Measurements from ENCODE around the gene FBN1.

FBN1 gene

DNA sequence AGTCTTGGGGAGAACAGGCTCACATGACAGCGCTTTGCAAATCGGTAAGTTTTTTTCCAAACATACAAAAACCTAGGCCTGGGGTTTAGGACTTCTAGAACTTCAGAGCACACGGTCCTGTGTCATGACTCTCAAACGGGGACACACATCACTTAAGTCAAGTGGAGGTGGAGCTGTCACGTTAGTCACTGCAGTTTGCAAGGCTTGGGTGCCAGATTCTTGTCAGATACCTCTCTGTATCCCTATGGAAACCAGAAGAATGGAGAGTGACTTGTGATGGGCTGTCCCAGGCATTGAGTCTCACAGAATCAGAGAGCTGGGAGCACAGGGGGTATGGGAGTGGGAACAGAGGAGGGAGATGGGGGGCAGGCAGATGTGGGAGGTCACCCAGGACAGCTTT is 249.5 kb downstream of the FBN1 start:
- no peak for DNase-seq (ENCODE audit: low read depth)

DNA sequence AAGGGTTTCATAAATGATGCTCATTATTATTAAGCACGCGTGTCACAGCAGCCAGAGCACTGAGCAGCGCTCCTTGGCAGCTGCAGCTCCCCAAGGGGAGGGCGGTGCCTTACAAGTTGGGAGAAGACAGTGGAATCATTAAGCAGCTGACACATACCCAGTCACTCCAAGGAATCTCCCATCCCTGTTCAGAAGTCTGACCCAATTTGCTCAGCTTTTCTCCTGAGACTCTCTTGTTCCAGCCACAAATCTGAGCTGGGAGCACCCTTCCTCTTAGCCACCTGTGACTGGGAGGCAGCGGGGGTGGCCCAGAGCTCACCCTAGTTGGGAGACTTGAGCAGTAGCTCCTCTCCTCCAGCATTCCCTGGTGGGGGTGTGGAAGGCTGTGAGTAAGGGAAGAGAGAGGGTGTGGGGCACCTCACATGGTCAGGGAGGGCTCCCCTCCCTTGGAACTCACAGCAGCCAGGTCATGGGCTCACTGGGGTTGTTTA is 249.9 kb downstream of the FBN1 start:
- peak; percentile 83 for DNase-seq (ENCODE audit: low read depth)

DNA sequence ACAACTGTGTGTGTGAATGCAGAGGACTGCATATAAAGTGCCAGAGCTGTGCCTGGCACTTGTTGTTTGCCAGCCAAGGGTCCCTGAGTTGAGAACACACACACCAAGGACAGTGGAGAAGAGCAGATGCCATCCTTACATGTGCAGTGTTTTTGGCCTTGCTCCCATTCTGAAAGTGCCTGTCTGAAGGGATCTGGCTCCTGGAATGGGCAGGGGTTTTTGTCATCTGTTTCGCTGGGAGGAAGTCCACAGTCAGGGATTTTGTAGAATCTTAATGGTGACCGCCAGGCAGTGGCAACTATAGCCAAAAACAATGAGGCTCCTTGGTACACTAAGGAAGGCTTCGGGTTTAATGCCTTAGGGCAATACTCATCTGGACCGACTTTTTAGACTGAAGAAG is 250.5 kb downstream of the FBN1 start:
- DNase-seq (ENCODE audit: low read depth): no peak

DNA sequence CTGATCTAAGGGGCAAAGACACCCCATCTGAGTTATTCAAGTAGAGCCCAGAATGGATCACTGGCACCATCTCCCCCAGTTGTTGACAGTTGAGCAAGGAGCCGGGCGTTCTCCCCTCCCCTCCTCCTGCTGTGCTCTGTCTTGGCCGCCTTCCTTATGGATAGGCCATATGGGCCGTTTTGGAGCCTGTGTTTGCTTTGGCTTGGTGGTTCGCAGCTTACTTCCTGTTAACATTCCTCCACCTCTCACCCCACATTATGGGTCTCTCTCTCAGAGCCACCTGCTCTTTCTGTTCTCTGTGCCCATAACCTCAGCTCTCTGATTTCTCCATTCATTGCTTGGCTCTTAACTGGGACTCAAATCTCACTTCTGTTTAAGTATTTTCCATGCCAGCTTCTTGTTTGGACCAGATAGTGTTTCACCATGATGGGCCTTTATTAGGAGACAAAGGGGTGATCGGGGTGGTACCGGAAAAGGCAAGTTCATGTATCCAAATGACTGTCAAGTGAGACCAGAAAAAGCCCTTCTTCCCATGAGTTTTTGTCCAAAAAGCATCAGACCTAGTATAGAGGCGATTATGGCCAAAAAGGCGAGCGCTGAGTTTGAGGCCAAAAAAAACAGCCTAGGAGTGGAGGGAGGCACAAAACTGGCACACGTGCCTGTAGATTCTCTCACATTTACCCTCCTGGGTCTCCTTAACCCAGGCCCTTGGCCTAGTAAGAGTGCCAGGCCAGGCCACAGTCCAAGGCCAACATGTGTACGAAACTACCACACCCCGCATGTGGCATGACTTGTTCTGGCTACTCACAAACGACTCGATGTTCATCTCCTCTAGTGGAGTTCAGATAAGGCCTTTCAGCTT is 251.6 kb downstream of the FBN1 start:
- no peak for DNase-seq (ENCODE audit: low read depth)

DNA sequence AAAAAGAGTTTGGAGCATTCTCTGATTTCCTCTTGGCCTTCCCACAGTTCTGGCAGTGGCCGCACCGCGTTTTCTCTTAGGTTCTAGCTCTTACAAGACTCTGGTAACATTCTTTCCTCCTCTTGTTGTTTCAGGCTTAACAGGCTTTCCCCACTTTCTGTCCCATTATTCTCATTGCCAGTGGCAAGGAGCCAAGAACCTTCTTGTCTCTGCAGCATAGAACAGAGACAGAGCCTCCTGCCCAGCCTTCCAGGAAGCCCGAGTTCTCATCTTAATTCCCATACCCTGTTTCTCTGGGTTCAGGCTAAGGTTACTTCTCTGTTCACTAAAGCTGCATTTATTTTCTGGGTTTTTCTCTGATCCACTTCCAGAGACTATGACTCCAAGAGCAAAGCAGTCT is 253.2 kb downstream of the FBN1 start:
- DNase-seq (ENCODE audit: low read depth): no peak

DNA sequence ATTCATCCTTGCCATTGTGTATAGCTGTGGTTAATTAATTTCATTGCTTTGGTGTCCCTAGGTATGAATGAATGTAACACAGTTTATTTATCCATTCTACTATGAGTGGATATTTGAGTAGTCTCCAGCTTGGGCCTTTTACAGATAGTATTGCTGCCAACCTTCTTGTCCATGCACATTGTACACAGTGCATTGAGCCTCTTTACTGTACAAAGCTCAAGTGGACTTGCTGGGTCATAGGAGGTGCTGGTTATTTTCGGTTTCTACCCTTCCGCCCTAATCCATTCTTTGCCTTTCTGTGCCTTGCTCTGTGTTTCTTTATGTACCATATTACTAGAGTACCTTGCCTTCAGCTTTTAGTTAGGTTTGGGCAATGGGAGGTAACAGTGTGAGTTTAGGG is 253.6 kb downstream of the FBN1 start:
- no peak for DNase-seq (ENCODE audit: low read depth)

DNA sequence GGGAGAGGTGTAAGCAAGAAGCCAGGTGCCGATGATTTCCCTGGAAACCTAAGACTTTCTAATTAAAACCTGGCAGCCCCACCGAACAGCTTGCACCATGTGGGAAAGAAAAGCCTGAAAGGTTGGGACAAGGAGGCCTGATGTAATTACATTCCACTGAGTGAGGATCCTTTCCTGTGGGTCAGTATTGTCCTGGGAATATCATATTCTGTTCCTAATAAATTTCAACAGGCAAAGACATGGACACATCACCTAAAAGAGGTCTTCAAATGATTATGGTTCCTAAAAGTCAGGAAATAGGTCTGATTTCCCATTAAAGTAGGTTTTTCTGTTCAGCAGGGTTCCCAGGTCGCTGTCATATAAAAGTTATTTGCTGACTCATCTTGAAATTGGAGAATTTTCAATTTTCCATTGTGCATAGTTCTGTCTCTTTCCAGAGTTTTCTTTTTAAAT is 255.8 kb downstream of the FBN1 start:
- peak; percentile 47 for DNase-seq (ENCODE audit: low read depth)

DNA sequence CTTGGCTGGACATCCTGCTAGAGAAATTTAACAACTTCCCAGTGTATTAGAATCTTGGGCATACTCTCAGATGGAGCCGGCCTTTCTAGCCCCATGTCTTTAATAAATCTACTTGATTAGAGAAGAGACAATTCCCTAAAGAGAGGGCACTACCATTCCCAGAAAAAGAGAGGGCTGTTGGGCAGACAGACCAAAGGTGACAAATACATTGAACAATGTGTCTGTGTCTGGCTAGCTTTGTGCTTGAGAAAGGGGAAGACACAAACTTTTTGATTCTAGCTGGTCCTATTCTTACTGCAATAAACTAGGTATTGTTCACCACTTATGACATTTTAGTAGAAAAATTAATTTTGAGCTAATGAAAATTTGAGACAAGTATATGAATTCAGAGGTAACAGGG is 256.6 kb downstream of the FBN1 start:
- DNase-seq (ENCODE audit: low read depth): no peak

DNA sequence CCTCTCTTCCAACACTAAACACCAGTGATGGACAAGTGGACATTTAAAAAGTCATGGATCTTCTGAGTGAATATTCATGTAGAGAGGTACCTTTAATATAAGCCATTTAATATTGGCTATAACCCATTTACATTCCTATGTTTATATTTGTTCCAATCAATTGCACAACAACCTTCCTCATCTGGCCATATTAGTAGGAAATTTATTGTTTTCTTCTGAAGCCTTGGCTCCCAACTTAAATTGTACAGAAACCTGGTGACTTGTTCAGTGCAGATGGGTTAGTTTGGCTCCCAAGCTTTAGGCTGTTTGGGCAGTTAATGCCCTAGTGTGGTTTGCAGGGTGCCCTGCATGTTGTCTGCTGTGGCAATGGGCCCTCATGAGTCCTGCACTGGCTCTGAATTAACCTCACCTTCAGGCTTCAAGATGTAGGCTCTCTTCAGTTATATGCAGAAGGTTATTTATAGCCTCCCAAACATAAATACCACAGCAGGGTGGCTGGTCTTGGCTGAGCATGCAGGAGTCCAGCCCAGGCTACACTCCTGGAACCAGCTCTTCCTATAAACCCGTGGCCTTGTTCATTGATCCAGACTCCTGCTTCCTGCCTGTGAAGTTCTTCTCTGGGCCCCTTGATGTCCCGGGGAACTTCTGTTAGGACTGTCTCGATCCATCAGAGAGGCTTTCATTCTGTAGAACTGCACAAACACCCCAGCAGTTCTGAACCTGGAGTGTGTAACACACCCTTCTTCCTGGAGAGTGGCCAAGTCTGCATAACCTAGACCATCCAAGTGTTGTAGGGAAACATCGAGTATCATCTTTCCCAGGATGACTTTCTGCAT is 257.3 kb downstream of the FBN1 start:
- no peak for DNase-seq (ENCODE audit: low read depth)

DNA sequence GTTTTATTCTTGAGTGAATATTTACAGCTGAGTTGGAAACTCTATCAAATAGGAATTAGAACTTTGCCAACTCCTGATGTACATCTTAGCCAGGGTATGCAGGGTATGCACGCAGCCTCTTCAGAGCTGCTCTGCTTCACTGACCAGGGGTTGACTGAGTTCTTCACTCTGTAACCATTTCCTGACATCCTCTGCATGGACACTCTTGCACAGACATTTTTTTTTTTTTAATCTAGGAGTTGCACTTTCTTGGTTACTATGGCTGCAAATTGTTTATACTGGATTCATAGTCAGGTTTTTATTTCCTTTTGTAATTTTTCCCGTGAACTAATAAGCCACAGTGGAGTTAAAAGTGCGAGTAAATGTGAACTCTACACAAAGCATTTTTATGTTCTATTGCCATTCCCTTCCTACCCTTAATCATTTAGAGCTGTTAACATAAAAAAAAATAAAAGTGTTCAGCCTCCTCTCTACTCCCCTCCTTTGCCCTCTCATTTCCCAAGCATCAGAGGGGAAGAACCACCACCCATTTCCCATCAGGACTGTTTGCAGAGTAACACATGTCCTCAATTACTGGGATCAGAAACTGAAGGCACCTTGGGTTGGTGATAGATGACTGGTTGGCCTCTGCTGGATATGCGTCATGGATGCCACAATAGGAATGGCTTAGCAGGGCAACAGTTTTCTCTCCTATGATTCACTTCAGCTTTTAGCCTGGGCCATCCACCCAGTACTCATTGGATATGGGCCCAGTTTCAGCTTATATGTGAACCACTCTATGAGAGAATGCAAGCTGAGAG is 260.3 kb downstream of the FBN1 start:
- peak; percentile 90 for DNase-seq (ENCODE audit: low read depth)

DNA sequence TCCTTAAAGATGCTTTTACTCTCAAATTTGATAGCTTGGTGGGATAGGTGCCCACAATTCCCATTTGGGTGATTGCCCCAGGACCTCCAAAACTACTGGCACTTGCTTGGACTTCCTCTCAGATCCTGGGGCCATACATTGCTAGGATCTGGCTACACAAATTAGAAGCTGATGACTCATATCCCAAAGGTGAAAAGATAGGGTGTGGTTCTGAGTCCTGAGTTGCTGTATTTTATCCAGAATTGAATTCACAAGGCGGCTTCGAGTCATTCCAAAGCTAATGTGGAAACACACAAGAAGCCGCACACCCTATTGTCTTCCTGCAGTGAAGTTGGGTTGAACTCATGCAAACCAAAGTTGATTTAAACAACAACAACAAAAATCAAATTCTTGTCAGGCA is 260.9 kb downstream of the FBN1 start:
- DNase-seq (ENCODE audit: low read depth): peak; percentile 25

DNA sequence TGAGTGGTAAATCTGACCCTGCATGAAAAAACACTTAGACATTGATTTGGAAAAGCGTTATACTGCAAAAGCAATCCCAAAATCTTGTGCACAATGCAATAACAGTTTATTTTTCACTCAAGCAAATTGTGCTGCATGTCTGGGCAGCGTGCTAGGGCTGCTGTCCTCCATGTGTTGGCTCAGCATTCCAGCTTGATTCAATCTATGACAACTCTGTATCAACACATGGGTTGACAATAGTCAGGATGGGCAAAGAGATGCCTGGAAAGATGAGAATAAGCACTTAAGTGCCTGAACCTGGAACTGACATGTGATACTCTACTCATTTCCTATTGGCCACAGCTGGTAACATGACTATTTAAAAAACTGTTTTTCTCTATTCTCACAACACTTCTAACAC is 262.5 kb downstream of the FBN1 start:
- no peak for DNase-seq (ENCODE audit: low read depth)

DNA sequence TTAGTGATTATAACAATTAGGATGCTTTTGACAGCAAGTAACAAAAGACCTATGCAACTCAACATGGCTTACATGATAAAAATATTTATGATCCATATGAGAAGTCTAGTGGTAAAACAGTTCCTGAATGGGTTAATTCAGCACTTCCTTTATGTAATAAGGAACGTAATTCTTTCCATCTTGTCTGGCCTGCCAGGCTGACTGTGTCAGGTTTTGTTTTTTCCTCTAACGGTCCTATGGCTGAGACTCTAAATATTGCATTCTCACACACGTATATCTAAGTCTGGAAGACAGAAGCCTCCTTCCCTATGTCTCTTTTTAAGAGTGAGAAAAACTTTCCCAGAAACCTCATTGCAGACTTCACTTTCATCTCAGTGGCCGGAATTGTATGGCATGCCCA is 263.6 kb downstream of the FBN1 start:
- DNase-seq (ENCODE audit: low read depth): no peak

DNA sequence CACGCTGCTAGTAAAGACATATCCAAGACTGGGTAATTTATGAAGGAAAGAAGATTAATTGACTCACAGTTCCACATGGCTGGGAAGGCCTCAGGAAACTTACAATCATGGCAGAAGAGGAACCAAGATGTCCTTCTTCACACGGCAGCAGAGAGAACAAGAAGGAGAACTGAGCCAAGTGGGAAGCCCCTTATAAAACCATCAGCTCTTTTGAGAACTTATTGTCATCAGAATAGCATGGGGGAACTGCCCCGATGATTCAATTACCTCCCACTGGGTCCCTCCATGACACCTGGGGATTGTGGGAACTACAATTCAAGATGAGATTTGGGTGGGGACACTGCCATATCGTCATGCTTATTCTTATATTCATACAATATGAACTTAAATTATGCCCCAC is 265.3 kb downstream of the FBN1 start:
- DNase-seq (ENCODE audit: low read depth): no peak

DNA sequence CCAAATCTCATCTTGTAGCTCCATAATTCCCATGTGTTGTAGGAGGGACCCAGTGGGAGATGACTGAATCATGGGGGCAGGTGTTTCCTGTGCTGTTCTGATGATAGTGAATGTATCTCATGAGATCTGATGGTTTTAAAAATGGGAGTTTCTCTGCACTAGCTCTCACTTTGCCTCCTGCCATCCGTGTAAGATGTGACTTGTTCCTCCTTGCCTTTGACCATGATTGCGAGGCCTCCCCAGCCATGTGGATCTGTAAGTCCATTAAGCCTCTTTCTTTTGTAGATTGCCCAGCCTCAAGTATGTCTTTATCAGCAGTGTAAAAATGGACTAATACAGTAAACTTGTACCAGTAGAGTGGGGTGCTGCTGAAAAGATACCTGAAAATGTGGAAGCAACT is 269.7 kb downstream of the FBN1 start:
- DNase-seq (ENCODE audit: low read depth): no peak

DNA sequence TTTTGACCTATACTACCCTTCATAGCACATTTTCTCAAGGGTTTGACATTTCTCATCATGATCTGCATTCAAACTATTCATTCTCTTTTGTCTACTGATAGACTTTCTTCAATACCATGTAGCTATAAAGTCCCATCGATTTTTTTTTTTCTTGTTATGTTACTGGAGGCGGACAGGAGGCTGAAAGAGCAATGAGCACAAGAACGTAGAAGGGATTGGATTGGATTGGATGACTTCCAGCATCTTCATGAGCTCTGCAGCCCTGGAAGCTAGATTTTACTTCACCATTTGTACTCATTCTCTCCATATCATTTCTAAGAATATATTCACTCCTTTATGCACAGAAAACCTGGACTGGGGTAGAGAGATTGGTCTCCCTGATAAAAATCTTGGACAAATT is 271.0 kb downstream of the FBN1 start:
- DNase-seq (ENCODE audit: low read depth): no peak

DNA sequence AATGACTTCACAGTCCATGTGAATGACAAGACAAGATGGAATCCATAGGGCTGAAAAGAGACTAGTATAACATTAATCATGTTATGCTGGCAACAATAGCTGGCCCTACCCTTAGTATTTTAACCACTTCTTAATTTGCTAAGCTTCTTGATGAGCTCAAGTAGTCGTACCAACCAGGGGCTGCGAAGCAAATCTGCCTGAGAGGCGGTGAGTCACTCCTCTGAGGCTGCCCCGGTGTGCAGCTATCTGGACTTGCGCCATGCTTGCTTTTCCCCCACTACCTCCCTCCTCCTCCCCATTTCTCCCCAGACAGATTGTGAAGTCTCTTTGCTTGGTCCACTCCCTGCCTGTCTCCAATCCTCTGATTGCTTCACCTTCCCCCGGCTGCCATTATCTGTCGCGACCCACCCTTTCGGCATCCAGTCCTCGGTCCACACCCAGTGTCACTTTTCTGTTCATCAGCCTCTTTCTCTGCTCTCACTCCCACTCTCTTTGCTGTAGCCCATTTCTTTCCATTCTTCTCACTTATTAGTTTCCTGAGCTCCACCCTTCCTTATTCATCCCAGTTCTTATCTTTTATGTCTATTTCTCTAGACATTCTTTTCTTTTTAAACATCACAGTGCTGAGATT is 271.6 kb downstream of the FBN1 start:
- DNase-seq (ENCODE audit: low read depth): peak; percentile 71

DNA sequence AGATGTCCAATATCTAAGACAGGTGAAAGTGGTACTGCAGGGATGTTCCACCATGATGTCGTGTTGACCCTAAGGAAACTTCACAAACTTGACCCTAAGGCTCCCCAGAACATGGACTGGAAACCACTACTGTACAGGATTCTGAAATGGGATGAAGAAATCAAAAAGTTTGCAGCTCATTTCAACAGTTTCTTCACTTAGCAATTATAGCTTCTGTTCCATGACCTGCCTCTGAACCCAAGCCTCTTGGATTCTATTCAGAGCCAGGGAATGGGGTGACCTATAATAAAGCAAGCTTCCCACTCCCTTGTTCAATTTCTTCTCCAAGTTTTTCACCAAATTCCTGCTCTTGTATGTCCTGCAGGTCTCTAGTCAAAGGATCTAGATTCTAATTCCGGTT is 273.5 kb downstream of the FBN1 start:
- no peak for DNase-seq (ENCODE audit: low read depth)

DNA sequence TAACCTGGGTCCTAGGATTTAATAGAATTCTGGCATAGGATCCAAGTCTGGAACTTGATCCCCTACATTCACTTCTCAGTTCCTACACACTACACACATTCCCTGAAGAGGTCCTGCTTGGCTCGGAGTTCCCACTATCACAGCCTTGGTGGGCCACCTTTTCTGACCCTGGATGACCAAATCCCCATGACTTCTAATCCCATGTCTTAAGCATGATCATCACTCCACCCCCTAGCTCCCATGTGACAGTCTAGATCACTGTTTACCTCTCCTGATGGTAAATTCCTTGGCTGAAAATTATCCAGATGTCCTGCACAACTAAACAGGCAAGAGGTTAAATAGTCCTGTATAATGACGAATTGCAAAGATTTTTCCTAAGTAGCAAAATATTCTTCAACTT is 274.0 kb downstream of the FBN1 start:
- no peak for DNase-seq (ENCODE audit: low read depth)

DNA sequence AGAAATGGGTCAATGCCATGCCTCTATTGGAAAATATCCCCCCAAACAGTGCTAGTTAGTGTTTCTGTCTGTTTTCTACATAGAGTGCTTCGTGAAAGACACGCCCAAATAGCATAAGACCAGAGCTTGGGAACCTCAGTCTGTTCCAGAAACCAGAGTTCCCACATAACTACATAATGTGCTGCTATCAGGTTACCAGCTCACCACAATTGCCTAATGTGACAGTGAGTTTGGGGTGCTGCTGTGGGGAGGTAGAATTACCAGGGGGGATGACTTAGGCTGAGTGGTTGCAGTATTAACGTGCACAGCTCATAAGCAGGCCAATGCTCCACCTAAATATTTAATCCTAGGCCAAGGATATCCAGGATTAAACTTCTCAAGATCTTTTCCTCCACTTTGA is 275.0 kb downstream of the FBN1 start:
- peak; percentile 47 for DNase-seq (ENCODE audit: low read depth)

DNA sequence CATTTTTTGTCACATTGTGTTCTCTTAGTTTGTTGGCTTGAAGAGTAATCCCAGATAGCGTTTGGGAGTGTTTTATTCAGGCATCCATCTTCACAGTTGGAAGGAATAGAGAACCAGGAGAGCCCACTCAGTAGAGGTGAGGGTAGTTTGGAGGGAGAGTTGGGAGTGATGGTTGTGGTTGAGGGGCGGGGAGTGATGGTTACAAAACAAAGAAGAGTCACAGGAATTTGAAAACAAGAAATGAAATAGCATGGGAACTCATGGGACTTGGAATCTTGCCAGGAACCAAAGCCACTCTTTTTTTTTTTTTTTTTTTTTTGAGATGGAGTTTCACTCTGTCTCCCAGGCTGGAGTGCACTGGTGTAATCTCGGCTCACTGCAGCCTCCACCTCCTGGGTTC is 278.0 kb downstream of the FBN1 start:
- no peak for DNase-seq (ENCODE audit: low read depth)

Measured in ELR (cell line).